ENCODE measurements around the gene TNRC6C.

DNA sequence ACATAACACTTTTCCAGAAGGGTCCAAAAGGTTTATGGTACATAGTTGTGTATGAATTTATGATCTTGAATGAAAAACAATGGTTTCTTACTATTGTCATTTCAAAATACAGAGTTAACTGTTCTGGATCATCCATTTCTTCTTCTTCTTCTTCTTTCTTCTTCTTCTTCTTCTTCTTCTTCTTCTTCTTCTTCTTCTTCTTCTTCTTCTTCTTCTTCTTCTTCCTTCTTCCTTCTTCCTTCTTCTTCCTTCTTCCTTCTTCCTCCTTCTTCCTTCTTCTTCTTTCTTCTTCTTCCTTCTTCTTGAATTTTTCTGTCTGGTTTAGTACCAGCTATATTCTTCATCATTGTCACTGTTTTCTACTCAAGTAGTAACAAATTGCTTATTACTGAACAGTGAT, 47.8 kb downstream of the TNRC6C start:
- no peak for TF ChIP-seq CTCF (IDR thresholded peaks at IDR 0.05; ENCODE audit: borderline replicate concordance, extremely low read depth, low read length, poor library complexity, severe bottlenecking)
- TF ChIP-seq EZH2 (IDR thresholded peaks at IDR 0.05; ENCODE audit: borderline replicate concordance, low read depth, low read length, severe bottlenecking): no peak
